GM21381 (cell line): Measurements from ENCODE around the gene FGD3.

Source experiments
- ATAC-seq: cut with Tn5 transposase; IDR thresholded peaks from one replicate; pipeline ENCODE4 v1.9.1; 2021; ENCODE audit warnings: mild to moderate bottlenecking, moderate library complexity; ENCODE audit not compliant: unreplicated experiment

FGD3 gene

DNA sequence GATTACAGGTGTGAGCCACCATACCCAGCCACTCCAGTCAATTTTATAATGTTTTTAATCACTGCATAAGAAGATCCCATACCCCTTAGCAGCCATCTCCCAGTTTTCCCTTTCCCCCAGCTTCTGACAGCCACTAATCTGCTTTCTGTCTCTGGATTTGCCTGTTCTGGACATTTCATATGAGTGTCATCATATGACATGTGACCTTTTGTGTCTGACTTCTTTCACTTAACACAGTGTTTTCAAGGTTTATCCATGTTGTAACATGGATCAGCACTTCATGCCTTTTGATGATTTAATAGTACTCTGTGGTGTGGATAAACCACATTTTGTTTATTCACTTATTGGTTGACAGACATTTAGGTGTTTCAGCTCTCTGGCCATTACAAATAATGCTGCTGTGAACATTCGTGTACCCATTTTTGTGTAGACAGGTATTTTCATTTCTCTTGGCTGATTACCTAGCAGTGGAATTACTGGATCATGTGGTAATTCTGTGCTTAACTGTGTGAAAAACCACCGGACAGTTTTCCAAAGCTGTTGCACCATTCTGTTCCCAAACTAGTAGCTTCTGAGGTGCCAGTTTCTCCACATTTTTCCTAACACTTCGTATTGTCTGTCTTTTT lies 119.8 kb downstream of the FGD3 start:
- no peak for ATAC-seq

DNA sequence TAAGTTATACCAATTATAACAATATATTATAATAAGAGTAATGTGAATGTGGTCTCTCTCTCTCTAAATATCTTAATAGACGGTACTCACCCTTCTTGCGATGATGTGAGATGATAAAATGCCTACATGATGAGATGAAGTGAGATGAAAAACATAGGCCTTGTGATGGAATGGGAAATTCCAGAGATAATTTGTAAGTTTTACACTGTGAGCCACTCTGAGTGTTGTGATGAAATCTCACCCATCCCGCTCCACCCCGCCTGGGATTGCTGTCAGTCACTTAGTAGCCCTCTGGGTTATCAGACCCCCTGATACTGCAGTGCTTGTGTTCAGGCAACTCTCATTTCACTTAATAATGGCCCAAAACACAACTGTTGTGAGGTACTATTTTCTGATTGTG lies 121.6 kb downstream of the FGD3 start:
- ATAC-seq, result no peak

DNA sequence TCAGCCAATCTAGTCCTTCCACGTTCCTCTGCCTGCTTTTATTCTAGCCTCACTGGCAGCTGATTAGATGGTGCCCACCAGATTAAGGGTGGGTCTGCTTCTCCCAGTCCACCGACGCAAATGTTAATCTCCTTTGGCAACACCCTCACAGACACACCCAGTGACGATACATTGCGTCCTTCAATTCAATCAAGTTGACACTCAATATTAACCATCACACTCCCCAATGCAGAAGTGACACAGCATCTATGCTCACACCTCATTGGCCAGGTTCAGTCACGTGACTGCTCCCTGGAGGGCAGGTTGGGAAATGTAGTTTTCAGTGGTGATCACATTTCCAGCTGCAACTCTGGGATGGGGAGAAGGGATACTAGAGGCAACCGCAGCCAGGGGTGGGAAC lies 124.1 kb downstream of the FGD3 start:
- no peak for ATAC-seq

DNA sequence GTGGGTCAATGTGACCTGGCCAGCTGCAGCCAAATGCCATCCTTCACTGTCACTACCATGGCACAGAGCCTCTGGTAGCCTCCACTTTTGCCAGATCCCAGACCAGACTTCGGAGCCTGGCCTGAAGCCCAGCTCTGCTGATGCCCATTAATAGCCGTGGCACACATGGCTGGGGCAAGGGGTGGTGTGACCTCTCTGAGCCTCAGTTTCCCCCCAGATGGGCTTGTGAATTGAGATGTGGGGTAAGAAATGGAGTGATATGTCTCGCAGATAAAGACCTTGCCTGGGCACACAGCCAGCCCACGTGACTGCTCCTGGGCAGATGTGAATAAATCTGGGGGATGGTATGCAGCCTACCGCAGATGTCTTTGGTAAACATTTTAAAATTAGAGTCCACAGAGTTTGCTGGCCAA lies 125.1 kb downstream of the FGD3 start:
- ATAC-seq, result no peak

DNA sequence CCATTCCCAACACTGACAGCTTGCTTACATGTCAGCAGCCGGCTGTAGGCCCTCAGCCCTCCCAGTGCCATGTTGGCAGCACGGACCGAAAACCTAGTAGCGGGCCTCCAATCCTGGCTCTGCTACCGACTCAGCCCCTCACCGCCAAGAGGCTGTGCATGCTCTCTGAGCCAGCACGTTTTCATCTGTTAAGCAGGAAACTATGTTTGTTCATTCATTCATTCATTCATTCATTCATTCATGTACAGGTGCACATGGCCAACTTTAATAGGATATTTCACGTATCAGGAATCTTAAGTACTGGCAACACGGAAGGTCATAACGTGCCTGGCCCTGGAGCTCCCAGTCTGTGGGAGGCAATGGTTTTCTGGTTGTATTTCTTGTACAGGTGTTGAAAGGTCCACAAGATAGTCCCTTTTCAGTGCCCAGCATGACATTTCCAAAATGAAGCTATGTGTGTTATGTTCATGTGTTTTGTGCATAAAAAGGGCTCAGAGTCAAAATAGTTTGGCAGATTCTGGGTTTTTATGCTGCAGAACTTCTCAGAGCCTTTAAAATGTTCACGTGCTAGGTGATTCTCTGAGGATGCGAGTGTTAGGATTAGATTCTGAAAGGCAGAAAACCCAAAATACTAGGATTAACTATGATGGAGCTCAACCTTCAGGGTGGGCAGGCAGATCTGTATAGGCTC lies 128.9 kb downstream of the FGD3 start:
- no peak for ATAC-seq

DNA sequence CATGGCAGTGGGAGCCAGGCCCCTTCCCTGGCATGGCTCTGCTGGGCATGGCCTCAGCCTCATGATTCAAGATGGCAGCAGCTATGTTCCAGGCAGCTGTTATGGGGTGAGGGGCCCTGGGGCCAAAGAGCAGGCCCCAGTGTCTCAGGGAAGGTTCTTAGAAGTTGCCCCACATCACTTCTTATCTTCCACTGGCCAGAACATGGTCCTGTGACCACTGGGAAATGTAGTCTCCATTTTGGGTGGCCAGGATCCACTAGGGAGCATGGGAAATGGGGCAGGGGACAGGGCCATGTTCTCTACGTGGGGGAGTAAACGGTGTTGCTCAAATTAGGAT lies 129.4 kb downstream of the FGD3 start:
- ATAC-seq, result no peak

DNA sequence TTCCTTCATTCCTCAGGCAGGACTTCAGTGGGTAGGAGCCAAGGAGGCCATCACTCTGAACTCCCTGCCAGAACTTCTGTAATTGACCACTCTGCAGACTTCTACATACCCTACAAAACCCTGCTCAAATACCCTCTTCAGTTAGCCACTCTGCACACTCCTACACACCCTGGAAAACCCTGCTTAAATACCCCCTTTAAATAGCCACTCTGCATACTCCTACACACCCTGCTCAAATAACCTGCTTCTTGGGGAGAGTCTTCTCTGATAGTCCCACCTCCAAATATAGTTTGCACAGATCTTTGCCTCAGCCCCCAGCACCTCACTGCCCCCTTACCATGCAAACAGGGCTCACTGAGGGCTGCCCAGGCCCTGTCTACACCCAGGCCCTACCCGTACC lies 130.0 kb downstream of the FGD3 start:
- ATAC-seq, result no peak

DNA sequence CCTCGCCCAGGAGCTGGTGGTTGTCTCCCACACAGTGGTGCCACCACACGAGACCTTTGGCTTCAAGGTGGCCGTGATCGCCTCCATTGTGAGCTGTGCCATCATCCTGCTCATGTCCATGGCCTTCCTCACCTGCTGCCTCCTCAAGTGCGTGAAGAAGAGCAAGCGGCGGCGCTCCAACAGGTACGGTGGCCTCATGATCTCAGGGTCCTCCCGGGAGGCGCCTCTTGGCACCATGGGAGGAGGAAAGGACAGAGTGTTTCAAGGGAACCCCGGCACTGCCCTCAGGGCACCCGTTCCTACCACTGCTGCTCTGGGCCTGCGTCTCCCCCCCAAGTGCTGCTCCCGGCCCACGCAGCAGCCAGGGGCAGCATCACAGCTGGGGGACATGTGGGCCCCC lies 130.5 kb downstream of the FGD3 start:
- ATAC-seq, result no peak

DNA sequence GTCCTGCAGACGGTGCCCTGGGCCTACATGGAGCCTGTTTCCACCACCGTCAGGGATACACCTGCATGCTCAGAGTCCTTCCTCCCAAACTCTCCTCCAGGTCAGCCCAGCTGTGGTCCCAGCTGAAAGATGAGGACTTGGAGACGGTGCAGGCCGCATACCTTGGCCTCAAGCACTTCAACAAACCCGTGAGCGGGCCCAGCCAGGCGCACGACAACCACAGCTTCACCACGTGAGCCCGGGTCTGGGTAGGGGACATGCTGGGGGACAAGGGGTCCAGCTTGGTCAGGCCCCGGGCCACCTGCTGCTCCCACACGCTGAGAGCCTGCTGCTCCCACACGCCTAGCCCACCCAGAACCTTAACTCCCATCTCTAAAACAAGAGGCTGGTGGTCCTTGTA lies 132.0 kb downstream of the FGD3 start:
- ATAC-seq, result no peak

DNA sequence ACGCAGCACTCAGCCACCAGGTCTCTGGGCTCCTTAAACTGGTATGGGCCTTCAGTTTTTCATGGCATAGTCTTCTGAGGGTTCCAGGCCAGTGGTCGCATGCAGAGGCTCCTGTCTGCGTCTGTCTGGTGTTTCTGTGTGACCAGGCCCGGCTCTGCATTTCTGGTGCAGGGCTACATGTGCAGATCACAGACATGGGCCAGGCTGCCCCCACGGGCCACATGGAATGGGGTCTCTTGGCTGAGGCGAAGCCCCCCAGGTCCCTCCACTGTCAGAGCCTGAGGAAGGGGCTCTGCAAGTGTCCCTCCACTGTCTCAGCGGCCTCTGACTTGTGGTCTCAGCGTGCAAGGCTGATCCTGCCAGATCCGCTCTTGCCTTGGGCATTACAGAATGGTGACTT lies 133.1 kb downstream of the FGD3 start:
- ATAC-seq, result no peak

DNA sequence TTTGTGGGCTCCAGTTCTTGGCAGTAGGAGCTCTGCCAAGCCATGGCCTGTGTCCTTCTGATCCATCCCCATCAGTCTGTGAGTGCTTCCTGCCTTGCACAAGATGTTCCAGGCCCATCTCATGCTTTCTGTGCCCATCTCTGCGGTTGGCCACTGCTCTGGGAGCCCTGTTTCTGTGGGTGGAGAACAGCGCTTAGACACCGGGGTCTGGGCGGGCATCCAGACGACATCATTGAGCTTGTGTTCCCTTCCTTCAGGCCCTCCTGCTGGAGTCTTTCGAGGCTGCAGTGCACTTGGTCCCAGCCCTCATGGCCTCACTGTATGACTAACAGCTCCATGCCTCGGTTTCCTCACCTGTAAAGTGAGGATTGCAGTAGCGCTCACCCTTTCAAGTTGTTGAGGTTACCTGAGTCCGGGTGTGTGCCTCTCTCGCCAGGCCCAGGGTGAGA lies 133.8 kb downstream of the FGD3 start:
- ATAC-seq, result no peak

DNA sequence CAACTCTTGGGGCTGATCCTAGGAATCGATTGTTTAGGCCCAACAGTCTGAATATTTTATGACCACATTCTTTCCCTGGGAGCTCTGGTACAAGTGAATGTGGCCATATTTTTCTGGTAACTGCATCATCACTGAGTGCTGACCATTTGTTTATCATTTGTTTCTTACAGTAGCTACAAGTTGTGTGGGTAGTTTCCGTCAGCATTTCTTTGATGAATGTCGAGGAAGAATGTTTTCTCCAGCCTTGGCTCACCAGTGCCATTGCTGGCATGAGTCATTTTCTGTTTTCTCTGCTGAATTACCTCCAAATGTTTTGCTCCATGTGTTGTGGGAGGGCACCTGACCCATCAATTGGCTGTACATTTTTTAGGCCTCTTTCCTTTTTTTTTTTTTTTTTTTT lies 134.6 kb downstream of the FGD3 start:
- ATAC-seq, result no peak

DNA sequence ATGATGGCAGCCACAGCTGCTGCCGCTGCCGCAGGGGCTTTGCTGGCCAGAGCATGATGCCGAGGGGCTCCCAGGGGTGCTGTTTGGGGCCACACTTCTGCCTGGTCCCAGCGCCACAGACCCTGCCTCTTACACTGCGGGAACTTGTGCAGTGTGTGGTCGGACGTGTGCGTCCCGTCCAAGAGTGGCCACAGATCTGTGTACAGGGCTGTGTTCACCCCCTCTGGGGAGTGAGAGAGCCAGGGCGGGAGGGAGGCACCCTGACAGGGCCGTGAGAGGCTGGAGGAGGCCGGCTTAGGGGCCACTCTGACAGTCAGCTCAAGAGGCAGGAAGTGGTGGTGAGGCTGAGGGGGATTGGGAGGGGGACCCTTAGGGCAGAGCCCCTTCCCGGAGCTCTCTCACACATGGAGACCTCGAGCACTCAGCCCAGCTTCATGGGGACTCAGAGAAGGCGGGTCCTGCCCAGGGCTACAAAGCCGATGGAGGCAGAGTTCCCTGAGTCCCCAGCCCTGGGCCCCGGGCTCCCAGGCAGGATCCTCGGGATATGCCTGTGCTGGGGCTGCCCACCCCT lies 135.6 kb downstream of the FGD3 start:
- no peak for ATAC-seq

DNA sequence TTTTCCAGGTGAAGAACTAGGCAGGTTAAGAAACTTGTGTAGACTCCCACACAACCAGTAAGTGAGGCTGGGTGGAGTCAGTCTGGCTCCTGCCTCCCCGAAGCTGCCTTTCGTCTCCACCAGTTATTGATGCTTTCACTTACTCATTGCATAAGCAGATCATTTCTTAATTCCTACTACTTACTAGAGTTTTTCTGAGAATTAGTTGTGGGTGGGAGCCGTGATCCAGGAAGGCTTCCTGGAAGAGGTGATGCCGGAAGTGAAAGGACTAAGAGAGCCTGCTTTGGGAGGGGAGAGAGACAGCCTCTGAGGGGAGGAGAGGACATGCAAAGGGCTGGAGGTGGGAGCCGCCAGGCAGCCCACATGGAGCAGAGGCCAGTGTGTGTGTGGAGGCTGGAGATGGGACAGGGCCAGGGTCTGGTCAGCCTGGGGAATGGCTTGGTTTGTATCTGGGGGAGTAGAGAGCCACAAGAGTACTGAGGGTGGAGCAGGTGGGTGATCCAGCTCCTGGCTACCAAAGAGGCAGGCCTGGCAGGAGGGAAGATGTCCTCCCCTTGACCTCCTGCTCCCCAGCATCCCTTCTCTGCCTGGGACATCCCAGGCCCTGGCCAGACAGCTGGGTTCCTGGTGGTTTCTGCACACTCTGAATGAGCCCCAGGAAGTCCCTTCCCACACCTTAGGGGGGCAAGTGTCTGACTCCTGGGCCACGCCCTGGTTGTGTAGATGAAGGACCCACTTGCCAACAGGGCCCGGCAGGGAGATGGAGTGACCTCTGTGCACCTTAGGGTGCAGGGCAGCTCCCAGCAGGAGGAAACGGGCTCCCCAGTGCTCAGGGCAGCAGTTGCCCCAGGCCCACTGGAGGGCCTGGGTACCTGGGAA lies 136.5 kb downstream of the FGD3 start:
- no peak for ATAC-seq

DNA sequence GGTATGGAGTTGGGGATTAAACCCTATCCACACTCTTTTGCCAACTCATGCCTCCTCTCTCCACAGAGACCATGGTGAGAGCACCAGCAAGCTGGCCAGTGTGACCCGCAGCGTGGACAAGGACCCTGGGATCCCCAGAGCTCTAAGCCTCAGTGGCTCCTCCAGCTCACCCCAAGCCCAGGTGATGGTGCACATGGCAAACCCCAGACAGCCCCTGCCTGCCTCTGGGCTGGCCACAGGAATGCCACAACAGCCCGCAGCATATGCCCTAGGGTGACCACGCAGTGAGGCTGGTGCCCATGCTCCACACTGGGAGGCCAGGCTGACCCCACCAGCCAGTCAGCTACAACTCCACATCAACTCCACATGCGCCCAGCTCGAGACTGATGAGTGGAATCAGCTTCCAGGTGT lies 137.2 kb downstream of the FGD3 start:
- no peak for ATAC-seq

DNA sequence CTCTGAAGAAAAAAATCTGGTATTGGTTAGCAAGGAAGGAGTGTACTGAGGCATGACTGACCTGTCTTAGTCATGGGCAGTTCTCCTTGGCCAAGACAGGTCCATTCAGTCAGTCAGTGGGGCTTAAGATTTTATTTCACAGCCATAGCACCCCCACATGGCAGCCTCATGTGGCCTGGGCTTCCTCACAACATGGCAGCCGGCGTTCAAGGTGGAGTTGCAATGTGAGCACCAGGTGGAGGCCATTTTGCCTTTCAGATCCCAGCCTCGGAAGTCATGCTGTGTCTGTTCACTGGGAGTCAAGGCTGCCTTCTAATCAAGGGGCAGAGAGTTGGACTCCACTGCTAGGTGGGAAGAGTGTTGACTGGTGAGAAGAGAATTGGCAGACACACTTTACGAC lies 138.4 kb downstream of the FGD3 start:
- ATAC-seq, result no peak
